ENCODE measurements around the gene COL5A3.

GRCh38 chr19:10003271-10003670 lies 7.0 kb downstream of the COL5A3 start:
- no peak for TF ChIP-seq POLR2AphosphoS5 (IDR thresholded peaks at IDR 0.05; ENCODE audit: low read depth, low read length)
- no peak for TF ChIP-seq POLR2A (IDR thresholded peaks at IDR 0.05; ENCODE audit: low read depth, low read length)
- TF ChIP-seq TAF1 (IDR thresholded peaks at IDR 0.05; ENCODE audit: borderline replicate concordance, low read depth, low read length): no peak

Measured in GM12892 (cell line).